Natural killer cell treated with Interleukin-12 subunit alpha and Interleukin-12 subunit beta and Interleukin-15 and Interleukin-18, amount 100 ng/mL, for 72 hours (primary cell): ENCODE results near the gene PHC1. TPM values are rescaled to one million over a fixed set of nuclear protein-coding genes. Genes with fewer than 3 reads are reported as not detected.
"Not testable (repeated sequence)": the region's sequence is repeated elsewhere in the genome, so short reads cannot be mapped to it uniquely, and the experiment has no call there.

Experiments used
- ATAC-seq, 2 donors: fragments of 150-1000 bp; cut with Tn5 transposase in 1 of 2; sonication (Bioruptor Pico), chemical (Tn5 transposase) in 1 of 2; 2 replicates each; pipeline ENCODE4 v1.10.0; 2021
- DNase-seq: peaks from one replicate; pipeline ENCODE4 v3.0.0; 2022; ENCODE audit warnings: low spot score
- H3K27ac Mint-ChIP-seq, 2 donors: 1 replicate in 1 of 2; 2 replicates in 1 of 2; pipeline ENCODE4 v1.8.0; 2022; ENCODE audit warnings: mixed read lengths in 2 of 2, mild to moderate bottlenecking in 1 of 2, moderate library complexity in 1 of 2
- H3K27me3 Mint-ChIP-seq, 2 donors: 1 replicate in 1 of 2; 2 replicates in 1 of 2; pipeline ENCODE4 v1.8.0; 2022; ENCODE audit warnings: mixed read lengths in 2 of 2
- H3K36me3 Mint-ChIP-seq: one replicate; pipeline ENCODE4 v1.8.0; 2022; ENCODE audit warnings: mixed read lengths
- H3K4me1 Mint-ChIP-seq, 2 donors: 1 replicate in 1 of 2; 2 replicates in 1 of 2; pipeline ENCODE4 v1.8.0; 2022; ENCODE audit warnings: low read depth in 2 of 2, mixed read lengths in 2 of 2, mild to moderate bottlenecking in 1 of 2
- H3K4me3 Mint-ChIP-seq: one replicate; pipeline ENCODE4 v1.8.0; 2022; ENCODE audit warnings: mixed read lengths
- H3K9me3 Mint-ChIP-seq: 2 replicates; pipeline ENCODE4 v1.8.0; 2022; ENCODE audit warnings: mixed read lengths
- total RNA-seq, 2 donors: library from RNA; stranded (reverse); gene quantifications; one replicate each; pipeline ENCODE4 v1.2.3, GENCODE V29; 2022

PHC1 gene
- total RNA-seq, 2 donors from 2014 or later, result 8.4 to 15.9 TPM

GRCh38 chr12:8897081-8897480 lies 17.2 kb upstream of the PHC1 start:
- Mint-ChIP-seq H3K36me3 (no peaks in the 10 kb centered on the region), H3K27me3 (no peaks in the 10 kb centered on the region), H3K4me1 (no peaks in the 10 kb centered on the region), H3K9me3 (no peaks in the 10 kb centered on the region), H3K27ac (no peak overlapping the region), H3K4me3 (no peak overlapping the region)
- DNase-seq (no peak), ATAC-seq (no peak)

DNA sequence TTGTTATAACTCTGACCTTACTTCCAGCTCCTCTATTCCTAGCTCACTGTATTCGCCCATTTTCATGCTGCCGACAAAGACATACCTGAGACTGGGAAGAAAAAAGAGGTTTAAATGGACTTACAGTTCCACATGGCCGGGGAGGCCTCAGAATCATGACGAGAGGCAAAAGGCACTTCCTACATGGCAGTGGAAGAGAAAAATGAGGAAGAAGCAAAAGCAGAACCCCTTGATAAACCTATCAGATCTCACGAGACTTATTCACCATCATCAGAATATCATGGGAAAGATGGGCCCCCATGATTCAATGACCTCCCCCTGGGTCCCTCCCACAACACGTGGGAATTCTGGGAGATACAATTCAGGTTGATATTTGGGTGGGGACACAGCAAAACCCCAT lies 14.5 kb upstream of the PHC1 start:
- no peak overlapping the region for H3K27ac Mint-ChIP-seq
- no peaks in the 10 kb centered on the region for H3K4me1 Mint-ChIP-seq
- ATAC-seq (no peak), DNase-seq (no peak)
- peaks cover 0 to 7% of the 10 kb centered on the region in 2 donors for H3K27me3 Mint-ChIP-seq
- H3K9me3 Mint-ChIP-seq, result no peaks in the 10 kb centered on the region
- H3K4me3 Mint-ChIP-seq, result no peak overlapping the region
- H3K36me3 Mint-ChIP-seq, result no peaks in the 10 kb centered on the region

DNA sequence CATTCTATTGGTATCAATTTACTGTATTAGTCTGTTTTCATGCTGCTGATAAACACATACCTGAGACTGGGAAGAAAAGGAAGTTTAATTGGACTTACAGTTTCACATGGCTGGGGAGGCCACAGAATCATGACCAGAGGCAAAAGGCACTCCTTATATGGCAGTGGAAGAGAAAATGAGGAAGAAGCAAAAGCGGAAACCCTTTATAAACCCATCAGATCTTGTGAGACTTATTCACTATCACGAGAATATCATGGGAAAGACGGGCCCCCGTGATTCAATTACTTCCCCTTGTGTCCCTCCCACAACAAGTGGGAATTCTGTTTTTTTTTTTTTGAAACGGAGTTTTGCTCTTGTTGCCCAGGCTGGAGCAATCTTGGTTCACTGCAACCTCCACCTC lies 11.6 kb upstream of the PHC1 start:
- H3K36me3 Mint-ChIP-seq, H3K4me3 Mint-ChIP-seq, DNase-seq, ATAC-seq, H3K4me1 Mint-ChIP-seq, H3K27ac Mint-ChIP-seq, H3K9me3 Mint-ChIP-seq: not testable (repeated sequence)
- H3K27me3 Mint-ChIP-seq, result peaks cover 8 to 12% of the 10 kb centered on the region in 2 donors

DNA sequence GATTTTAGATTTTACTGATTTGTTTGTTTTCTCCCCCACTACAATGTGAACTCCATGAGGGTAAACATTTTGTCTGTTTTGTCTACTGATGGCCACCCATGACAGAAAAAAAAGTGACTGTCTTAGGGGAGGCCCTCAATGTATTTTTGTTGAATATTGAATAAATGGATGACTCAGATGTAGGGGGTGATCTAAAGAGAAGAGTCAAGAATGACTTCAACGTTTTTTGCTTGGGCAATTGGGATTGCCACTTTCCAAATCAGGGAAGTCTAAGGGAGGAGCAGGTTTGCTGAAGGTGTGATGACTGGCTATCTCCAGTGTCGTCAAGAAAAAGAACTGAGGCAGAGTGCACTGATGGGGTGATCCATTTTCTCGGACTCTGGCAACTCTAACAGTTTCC lies 10.7 kb upstream of the PHC1 start:
- H3K9me3 Mint-ChIP-seq, result no peaks in the 10 kb centered on the region
- no peak overlapping the region for H3K4me3 Mint-ChIP-seq
- H3K4me1 Mint-ChIP-seq, result peaks cover 0 to 3% of the 10 kb centered on the region in 2 donors

GRCh38 chr12:8904665-8905064 lies 9.6 kb upstream of the PHC1 start:
- Mint-ChIP-seq H3K4me1 (peaks cover 0 to 3% of the 10 kb centered on the region in 2 donors), H3K27me3 (peaks cover 8 to 12% of the 10 kb centered on the region in 2 donors), H3K9me3 (no peaks in the 10 kb centered on the region), H3K36me3 (no peaks in the 10 kb centered on the region), H3K4me3 (no peak overlapping the region), H3K27ac (no peak overlapping the region)
- DNase-seq, result no peak
- no peak for ATAC-seq

More for the DNA sequence above, 10.7 kb upstream of the PHC1 start:
- no peak for DNase-seq
- Mint-ChIP-seq H3K36me3 (no peaks in the 10 kb centered on the region), H3K27me3 (peaks cover 8 to 12% of the 10 kb centered on the region in 2 donors), H3K27ac (no peak overlapping the region)
- no peak for ATAC-seq

GRCh38 chr12:8905546-8905945 lies 8.8 kb upstream of the PHC1 start:
- no peak for DNase-seq
- Mint-ChIP-seq H3K4me1 (peaks cover 0 to 3% of the 10 kb centered on the region in 2 donors), H3K27ac (no peak overlapping the region), H3K27me3 (peaks cover 8 to 12% of the 10 kb centered on the region in 2 donors), H3K36me3 (no peaks in the 10 kb centered on the region), H3K9me3 (no peaks in the 10 kb centered on the region), H3K4me3 (no peak overlapping the region)
- ATAC-seq, result no peak

- DNase-seq (no peak), ATAC-seq (no peak)
- Mint-ChIP-seq H3K27me3 (peaks cover 8 to 12% of the 10 kb centered on the region in 2 donors), H3K4me1 (peaks cover 0 to 3% of the 10 kb centered on the region in 2 donors), H3K27ac (no peak overlapping the region), H3K4me3 (no peak overlapping the region), H3K36me3 (no peaks in the 10 kb centered on the region), H3K9me3 (no peaks in the 10 kb centered on the region)
Measured at GRCh38 chr12:8906266-8907180, 7.8 kb upstream of the PHC1 start.

- H3K9me3 Mint-ChIP-seq, result no peaks in the 10 kb centered on the region
Measured at GRCh38 chr12:8907513-8907912, 6.8 kb upstream of the PHC1 start.

DNA sequence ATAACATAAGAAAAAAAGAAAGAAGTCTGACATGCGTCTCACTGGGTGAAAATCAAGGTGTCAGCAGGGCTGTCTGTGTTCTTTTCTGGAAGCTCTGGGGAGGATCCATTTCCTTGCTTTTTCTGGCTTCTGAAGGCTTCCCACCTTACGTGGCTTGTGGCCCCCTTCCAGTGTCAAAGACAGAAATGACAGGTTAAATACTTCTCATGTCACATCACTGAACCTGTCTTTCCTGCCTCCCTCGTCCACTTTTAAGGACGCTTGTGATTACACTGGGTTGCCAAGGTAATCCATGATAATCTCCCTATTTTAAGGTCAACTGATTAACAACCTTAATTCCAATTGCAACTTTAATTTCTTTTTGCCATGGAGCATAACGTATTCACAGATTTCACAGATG lies 4.6 kb upstream of the PHC1 start:
- Mint-ChIP-seq H3K4me3 (no peak overlapping the region), H3K27ac (no peak overlapping the region), H3K9me3 (no peaks in the 10 kb centered on the region), H3K27me3 (peaks cover 5 to 8% of the 10 kb centered on the region in 2 donors), H3K36me3 (no peaks in the 10 kb centered on the region), H3K4me1 (peaks cover 7 to 9% of the 10 kb centered on the region in 2 donors)
- DNase-seq (no peak), ATAC-seq (no peak)

More at GRCh38 chr12:8907513-8907912, 6.8 kb upstream of the PHC1 start:
- H3K4me1 Mint-ChIP-seq, result peaks cover 0 to 3% of the 10 kb centered on the region in 2 donors
- H3K27ac Mint-ChIP-seq, result no peak overlapping the region
- DNase-seq, result no peak
- ATAC-seq, result no peak
- no peak overlapping the region for H3K4me3 Mint-ChIP-seq
- peaks cover 8 to 12% of the 10 kb centered on the region in 2 donors for H3K27me3 Mint-ChIP-seq
- H3K36me3 Mint-ChIP-seq, result no peaks in the 10 kb centered on the region

- H3K36me3 Mint-ChIP-seq, result no peaks in the 10 kb centered on the region
- ATAC-seq (no peak), DNase-seq (no peak)
- H3K9me3 Mint-ChIP-seq, result no peaks in the 10 kb centered on the region
- H3K27ac Mint-ChIP-seq, result no peak overlapping the region
- peaks cover 0 to 1% of the 10 kb centered on the region in 2 donors for H3K27me3 Mint-ChIP-seq
- peaks cover 7% of the 10 kb centered on the region in 2 donors for H3K4me1 Mint-ChIP-seq
- no peak overlapping the region for H3K4me3 Mint-ChIP-seq
Measured at GRCh38 chr12:8911606-8912268, 2.6 kb upstream of the PHC1 start.

- Mint-ChIP-seq H3K27me3 (no peaks in the 10 kb centered on the region), H3K36me3 (no peaks in the 10 kb centered on the region), H3K4me3 (peak overlapping the region; percentile 82), H3K9me3 (no peaks in the 10 kb centered on the region), H3K4me1 (peaks cover 6 to 7% of the 10 kb centered on the region in 2 donors), H3K27ac (no peak overlapping the region)
- ATAC-seq (no peak), DNase-seq (no peak)
Measured at GRCh38 chr12:8912914-8913313, 1.4 kb upstream of the PHC1 start.

GRCh38 chr12:8913702-8914032 lies 642 bp upstream of the PHC1 start:
- Mint-ChIP-seq H3K27ac (peak overlapping the region in 1 of 2 donors; percentile 83), H3K27me3 (no peaks in the 10 kb centered on the region), H3K9me3 (no peaks in the 10 kb centered on the region), H3K4me1 (peaks cover 6 to 7% of the 10 kb centered on the region in 2 donors), H3K36me3 (no peaks in the 10 kb centered on the region), H3K4me3 (peak overlapping the region; percentile 82)
- DNase-seq (no peak), ATAC-seq (no peak)

GRCh38 chr12:8914716-8915526 lies 612 bp downstream of the PHC1 start:
- Mint-ChIP-seq H3K4me1 (peaks cover 6 to 7% of the 10 kb centered on the region in 2 donors), H3K27ac (no peak overlapping the region), H3K27me3 (no peaks in the 10 kb centered on the region), H3K36me3 (no peaks in the 10 kb centered on the region), H3K9me3 (no peaks in the 10 kb centered on the region), H3K4me3 (no peak overlapping the region)
- DNase-seq (peak; percentile 70), ATAC-seq (peak; percentile 85 to 86)
